ENCODE data around the gene IGSF21. TPM values are rescaled to one million over a fixed set of nuclear protein-coding genes. Genes with fewer than 3 reads are reported as not detected.

The IGSF21 gene
- total RNA-seq, 1 donor from 2014 or later = 1.3 TPM

- Mint-ChIP-seq H3K36me3 (ENCODE audit: unreplicated experiment) (no peaks in the 10 kb centered on the region), H3K4me3 (ENCODE audit: unreplicated experiment) (no peak overlapping the region), H3K27me3 (ENCODE audit: unreplicated experiment) (no peaks in the 10 kb centered on the region), H3K4me1 (ENCODE audit: low read depth, unreplicated experiment) (peaks cover 1% of the 10 kb centered on the region), H3K27ac (ENCODE audit: unreplicated experiment) (no peak overlapping the region), H3K9me3 (ENCODE audit: unreplicated experiment) (peaks cover 6% of the 10 kb centered on the region)
- TF ChIP-seq, protein P1, sequence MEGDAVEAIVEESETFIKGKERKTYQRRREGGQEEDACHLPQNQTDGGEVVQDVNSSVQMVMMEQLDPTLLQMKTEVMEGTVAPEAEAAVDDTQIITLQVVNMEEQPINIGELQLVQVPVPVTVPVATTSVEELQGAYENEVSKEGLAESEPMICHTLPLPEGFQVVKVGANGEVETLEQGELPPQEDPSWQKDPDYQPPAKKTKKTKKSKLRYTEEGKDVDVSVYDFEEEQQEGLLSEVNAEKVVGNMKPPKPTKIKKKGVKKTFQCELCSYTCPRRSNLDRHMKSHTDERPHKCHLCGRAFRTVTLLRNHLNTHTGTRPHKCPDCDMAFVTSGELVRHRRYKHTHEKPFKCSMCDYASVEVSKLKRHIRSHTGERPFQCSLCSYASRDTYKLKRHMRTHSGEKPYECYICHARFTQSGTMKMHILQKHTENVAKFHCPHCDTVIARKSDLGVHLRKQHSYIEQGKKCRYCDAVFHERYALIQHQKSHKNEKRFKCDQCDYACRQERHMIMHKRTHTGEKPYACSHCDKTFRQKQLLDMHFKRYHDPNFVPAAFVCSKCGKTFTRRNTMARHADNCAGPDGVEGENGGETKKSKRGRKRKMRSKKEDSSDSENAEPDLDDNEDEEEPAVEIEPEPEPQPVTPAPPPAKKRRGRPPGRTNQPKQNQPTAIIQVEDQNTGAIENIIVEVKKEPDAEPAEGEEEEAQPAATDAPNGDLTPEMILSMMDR (IDR thresholded peaks at IDR 0.05; ENCODE audit: partially characterized antibody, unreplicated experiment) = no peak
- DNase-seq = no peak
Observed at GRCh38 chr1:18353528-18353927, 245.9 kb downstream of the IGSF21 start.

DNA sequence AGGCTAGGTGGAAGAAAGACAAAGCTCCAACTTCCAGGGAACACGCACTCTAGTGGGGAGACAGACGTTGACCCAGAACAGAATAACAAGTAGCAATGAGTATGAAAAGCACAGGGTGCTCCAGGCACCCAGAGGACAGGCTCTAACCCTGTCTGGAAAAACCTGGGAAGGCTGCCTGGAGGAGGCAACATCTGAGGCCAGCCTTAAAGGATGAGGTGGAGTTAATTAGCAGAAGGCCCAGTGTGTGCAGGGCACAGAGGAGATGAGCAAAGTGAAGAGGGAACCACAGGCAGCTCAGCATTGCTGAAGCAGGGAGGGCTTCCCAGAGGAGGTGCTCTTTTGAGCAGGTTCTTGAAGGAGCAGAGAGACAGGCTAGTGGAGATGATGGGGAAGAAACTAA lies 246.4 kb downstream of the IGSF21 start:
- Mint-ChIP-seq H3K36me3 (ENCODE audit: unreplicated experiment) (no peaks in the 10 kb centered on the region), H3K4me1 (ENCODE audit: low read depth, unreplicated experiment) (peaks cover 1% of the 10 kb centered on the region), H3K27ac (ENCODE audit: unreplicated experiment) (no peak overlapping the region), H3K27me3 (ENCODE audit: unreplicated experiment) (peaks cover under 1% of the 10 kb centered on the region), H3K9me3 (ENCODE audit: unreplicated experiment) (peaks cover 6% of the 10 kb centered on the region), H3K4me3 (ENCODE audit: unreplicated experiment) (no peak overlapping the region)
- no peak for DNase-seq
- TF ChIP-seq, protein P1 (IDR thresholded peaks at IDR 0.05; ENCODE audit: partially characterized antibody, unreplicated experiment) = no peak

DNA sequence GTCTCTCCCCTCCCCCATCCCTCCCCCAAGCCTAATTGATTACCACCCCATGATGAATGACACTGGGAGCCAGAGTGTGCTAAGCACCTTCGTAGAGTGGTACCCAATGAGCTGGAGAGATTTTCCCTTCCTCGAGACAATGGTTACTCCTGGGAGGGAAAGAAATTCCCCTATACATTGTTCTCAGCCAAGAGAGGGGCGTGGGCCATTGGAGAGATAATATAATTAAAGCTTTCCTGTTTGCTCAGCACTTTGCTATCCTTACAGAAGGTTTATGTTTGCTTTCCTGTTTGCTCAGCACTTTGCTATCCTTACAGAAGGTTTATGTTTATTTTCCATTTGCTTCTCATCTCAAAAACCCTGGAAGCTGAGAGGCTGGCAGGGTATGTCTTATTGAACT lies 247.0 kb downstream of the IGSF21 start:
- TF ChIP-seq, protein P1 (IDR thresholded peaks at IDR 0.05; ENCODE audit: partially characterized antibody, unreplicated experiment) = no peak
- peaks cover 6% of the 10 kb centered on the region for H3K9me3 Mint-ChIP-seq (ENCODE audit: unreplicated experiment)
- DNase-seq = no peak
- no peaks in the 10 kb centered on the region for H3K36me3 Mint-ChIP-seq (ENCODE audit: unreplicated experiment)
- no peak overlapping the region for H3K27ac Mint-ChIP-seq (ENCODE audit: unreplicated experiment)
- peaks cover 3% of the 10 kb centered on the region for H3K27me3 Mint-ChIP-seq (ENCODE audit: unreplicated experiment)
- H3K4me1 Mint-ChIP-seq (ENCODE audit: low read depth, unreplicated experiment) = peaks cover 1% of the 10 kb centered on the region
- H3K4me3 Mint-ChIP-seq (ENCODE audit: unreplicated experiment) = no peak overlapping the region

DNA sequence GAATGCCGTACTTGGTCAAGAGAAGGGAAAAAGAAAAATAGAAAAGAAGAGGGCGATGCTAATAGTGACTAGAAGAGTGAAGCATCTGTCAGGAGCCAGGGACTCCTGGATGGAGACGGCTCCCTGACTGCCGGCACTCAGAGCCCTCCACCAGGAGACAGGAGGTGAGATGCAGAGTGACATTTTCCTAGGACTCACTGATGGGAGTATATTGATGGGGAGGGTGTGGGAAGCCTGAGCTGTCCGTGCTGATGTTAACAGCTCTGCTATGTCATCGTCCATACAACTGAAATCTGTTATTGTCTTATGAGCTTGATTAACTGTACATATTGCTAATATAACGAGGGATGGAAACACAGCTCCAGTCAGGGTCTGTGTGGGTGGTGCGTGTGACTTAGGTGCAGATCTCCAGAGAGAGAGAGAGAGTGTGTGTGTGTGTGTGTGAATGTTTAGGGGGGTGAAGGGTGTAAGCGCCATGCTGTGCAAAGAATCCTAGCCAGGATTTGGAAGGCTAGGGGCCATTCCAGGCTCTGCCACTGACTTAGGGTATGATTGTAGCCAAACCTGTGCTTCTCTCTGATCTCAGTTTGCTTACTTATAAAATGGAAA lies 250.1 kb downstream of the IGSF21 start:
- DNase-seq = no peak
- TF ChIP-seq, protein P1 (IDR thresholded peaks at IDR 0.05; ENCODE audit: partially characterized antibody, unreplicated experiment) = no peak
- Mint-ChIP-seq H3K27ac (ENCODE audit: unreplicated experiment) (no peak overlapping the region), H3K36me3 (ENCODE audit: unreplicated experiment) (no peaks in the 10 kb centered on the region), H3K4me1 (ENCODE audit: low read depth, unreplicated experiment) (peaks cover 1% of the 10 kb centered on the region), H3K9me3 (ENCODE audit: unreplicated experiment) (peaks cover 9% of the 10 kb centered on the region), H3K4me3 (ENCODE audit: unreplicated experiment) (no peak overlapping the region), H3K27me3 (ENCODE audit: unreplicated experiment) (peaks cover 5% of the 10 kb centered on the region)

DNA sequence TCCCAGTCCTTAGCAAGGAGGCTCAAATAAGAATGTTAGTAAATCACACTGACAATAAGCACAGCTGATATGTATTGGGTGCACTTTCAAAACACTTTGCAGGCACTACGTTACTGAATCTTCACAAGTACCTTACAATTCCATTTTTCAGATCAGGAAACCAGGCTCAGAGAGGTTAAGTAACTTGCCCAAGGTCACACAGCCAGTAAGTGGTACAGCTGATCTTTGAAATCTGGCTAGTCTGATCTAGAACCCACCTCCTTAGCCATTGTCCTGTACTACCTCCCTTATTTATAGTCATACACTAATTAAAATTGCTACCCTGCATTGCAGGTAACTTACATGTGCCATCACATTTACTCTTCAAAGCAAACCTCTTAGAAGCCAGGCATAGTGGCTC lies 251.0 kb downstream of the IGSF21 start:
- DNase-seq = no peak
- Mint-ChIP-seq H3K9me3 (ENCODE audit: unreplicated experiment) (peaks cover 8% of the 10 kb centered on the region), H3K4me1 (ENCODE audit: low read depth, unreplicated experiment) (no peaks in the 10 kb centered on the region), H3K36me3 (ENCODE audit: unreplicated experiment) (no peaks in the 10 kb centered on the region), H3K27me3 (ENCODE audit: unreplicated experiment) (peaks cover 5% of the 10 kb centered on the region), H3K27ac (ENCODE audit: unreplicated experiment) (no peak overlapping the region), H3K4me3 (ENCODE audit: unreplicated experiment) (no peak overlapping the region)
- TF ChIP-seq, protein P1 (IDR thresholded peaks at IDR 0.05; ENCODE audit: partially characterized antibody, unreplicated experiment) = no peak
